HS-5 (cell line): ENCODE measurements around the gene NRCAM.

ENCODE experiments used
- DNase-seq: peaks from one replicate; pipeline ENCODE4 v3.0.0-alpha.2; 2012; ENCODE audit warnings: low read depth

The NRCAM gene

DNA sequence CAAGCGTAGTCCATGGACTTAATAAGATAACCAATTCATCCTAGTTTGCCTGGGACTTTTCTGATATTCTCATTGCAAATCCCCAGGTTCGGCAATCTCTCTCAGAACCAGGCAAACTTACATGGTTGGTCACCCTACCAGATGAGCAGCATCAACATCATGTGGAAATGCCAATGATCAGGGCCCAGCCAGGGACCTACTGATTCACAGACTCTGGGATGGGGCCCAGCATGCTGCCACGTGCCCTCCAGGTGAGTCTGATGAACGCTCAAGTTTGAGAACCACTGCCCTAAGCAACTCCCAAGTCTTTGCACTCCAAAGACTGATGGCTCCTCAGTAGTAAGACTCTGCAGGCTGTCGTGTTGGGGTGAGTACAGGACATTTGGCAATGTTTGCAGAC lies 328.8 kb downstream of the NRCAM start:
- no peak for DNase-seq

DNA sequence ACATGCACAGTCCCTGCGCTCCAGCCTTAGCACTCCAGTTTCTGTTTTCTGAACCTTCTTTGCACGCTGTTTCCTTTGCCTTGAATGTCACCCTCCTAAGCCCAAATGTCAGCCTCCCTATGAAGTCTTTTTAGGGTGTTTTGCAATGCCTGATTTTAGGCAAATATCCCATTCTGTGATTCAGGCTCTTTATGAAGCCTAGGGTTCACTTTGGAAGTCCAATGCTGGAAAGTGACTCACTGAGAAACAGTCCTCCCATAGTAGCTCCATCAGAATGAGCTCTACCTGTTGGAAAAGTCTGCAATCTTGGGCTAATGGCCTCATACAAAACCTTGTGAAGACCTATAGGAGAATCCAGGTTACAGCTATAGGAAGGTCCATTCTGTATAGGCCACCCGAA lies 331.4 kb downstream of the NRCAM start:
- no peak for DNase-seq

DNA sequence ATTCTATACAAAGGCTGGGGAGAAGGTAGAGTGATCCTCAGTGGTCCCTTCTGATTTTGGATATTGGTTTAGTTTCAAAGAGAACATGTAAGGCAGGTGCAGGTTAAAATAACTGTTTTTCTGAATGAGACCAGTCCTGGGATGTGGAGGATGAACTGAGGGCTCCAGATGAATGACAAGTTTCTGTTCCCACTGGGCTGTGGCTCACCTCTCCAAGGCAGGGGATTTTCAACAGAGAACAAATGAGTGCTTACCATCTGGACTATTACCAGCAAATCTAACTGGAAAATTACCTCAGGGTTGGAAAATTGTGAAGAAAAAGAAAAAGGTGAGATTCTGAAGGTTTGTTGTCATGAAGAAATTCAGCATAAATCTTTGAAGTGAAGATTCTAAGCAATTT lies 334.1 kb downstream of the NRCAM start:
- DNase-seq: no peak

DNA sequence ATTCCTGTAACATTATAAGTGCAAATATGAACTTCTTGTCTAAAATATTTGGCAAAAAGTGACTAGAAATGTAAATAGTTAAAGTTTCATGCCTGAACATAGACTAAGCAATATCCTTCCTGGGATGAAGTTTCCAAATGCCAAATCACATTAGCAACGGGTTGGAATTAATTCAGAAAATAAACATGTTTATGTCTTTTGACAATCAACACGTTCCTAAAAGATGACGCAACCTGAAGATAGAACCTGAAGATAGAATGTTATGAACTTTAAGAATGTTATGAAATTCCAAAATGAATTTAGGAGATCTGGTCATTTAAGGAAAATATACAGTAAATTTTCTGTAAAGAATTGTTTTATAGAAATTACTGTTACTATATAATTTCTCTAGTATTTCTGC lies 335.3 kb downstream of the NRCAM start:
- no peak for DNase-seq

DNA sequence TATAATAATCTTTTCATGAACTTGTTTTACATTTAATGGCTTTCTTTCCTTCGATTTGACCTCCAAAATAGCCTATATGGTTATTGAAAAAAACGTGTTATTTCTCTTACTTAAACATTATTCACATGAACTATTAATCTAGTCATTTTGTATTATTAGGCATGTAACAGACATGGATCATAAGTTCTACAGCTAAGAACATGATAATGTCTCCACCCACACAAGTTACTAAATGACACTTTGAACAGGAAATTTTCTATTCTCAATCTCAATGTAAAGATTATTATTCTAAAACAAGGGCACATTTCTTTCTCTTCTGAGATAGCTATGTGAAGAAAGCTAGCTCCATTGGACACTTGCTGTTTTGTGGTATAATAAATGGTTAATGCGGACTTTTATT lies 336.0 kb downstream of the NRCAM start:
- DNase-seq: no peak

DNA sequence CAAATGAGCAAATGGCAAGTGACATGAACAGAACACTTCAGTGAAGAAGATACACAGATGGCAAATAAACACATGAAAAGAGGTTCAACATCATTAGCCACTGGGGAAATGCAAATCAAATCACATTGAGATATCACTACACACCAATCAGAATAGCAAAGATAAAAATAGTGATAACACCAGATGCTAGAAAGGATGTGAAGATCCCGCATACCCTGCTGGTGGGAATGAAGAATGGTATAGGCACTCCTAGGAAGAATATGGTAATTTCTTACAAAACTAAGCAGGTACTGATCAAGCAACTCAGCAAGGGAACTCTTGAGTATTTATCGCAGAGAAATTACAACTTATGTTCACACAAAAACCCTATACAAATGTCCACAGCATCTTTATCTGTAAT lies 337.3 kb downstream of the NRCAM start:
- DNase-seq: no peak

DNA sequence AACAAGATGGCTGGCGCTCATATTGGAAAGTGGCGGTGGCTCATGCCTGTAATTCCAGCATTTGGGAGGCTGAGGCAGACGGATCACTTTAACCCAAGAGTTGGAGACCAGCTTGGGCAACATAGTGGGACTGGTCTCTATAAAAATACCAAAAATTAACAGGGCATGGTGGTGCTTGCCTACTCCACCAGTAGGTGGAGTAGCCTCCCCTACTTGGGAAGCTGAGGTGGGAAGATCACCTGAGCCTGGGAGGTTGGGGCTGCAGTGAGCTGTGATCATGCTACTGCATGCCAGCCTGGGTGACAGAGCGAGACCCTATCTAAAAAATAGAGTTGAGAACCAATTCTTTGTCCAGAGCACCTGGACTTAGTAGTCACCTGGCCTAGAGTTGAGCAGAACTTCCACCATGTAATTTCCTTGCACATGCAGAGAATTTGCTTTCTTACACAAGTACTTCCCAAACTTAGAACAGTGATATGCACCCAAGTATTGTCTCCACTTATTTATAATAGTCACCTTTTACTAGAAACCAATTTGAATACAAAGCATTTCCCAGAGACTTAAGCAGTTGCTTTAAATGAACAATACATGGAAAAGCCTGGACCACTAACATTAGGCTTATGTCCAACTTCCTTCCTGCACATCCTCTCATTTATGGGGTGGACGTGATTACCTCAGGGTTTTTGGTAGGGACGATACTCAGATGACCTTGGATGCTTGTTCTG lies 342.0 kb downstream of the NRCAM start:
- no peak for DNase-seq

DNA sequence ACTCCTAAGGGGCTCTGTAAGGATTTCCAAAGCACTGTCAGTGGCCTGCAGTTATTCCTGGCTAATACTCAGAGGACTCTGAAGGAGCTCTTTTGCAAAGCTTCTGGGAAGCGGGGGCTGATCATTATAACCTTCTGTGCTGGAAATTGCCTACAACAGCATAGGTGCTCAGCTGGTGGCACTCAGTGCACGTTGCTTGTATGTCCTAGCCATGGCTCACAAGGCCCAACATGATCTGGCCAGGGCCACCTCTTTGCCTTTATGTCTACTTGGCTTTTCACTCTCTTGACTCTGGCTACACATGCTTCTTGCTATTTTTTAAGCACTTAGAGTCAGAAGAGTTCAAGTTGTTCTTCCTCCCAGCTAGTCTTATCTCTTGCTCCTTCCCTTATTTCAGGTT lies 343.6 kb downstream of the NRCAM start:
- DNase-seq: no peak

DNA sequence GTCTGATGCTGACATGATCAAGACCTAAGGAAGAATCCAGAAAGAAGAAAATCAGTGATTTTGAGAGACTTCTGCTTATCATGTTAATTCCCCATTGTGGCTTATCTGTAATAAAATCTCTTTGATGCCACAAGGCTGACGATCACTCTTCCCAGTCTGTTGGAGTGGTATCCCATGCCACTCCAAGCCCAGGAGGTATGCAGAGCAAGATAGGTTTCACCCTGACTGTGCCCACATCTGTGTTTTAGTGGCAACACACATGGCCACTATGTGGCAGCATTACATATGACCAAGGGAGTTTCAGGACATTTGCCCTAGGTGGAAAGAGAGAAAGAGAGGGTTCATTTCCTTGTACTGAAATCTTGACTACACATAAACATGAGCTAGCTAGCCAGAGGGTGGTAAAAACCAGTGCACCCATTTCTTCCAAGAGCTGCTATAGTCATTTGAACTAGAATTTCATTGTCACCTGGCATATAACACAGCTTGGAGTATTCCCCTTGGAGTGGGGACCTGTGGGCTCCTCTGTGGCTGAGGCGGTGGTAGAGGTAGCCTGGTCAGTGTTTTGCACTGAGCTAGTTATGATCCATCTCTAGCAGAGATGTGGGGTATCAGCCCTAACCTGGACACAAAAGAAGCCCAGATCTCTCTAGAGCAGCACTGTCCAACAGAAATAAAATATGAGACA lies 346.9 kb downstream of the NRCAM start:
- DNase-seq: no peak

DNA sequence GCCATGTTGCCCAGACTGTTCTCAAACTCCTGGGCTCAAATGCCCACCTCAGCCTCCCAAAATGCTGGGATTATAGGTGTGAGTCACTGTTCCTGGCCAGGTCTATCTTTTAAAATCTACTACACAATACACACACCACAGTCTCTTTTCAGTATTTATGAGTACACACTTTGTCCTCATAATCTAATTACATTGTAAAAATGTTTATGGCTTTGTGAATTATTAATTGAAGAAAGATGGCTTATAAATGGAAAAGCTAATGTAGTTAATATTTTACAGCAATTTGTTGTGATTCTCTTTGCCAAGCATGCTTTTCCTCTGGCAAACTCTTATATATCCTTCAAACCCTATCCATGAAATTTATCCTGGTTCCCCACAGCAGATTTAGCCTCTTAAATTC lies 348.1 kb downstream of the NRCAM start:
- DNase-seq: no peak

DNA sequence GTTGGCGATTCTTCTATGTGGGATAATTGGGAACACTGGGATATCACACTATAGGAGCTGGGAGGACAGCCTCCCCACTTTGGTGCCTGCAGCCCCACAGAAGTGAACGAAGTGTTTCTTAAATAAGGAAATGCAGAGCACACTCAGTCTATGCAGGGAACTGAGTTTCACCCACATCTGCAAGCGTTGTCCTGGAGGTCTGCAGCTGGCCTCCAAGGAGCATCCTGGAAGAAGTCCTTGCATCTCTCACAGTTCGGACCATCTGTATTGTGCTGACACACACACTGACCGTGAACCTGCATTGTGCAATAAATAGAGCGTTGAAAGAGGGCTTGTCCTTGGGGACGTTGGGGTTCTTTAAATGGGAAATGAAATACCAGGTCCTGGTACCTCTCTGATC lies 351.9 kb downstream of the NRCAM start:
- no peak for DNase-seq

DNA sequence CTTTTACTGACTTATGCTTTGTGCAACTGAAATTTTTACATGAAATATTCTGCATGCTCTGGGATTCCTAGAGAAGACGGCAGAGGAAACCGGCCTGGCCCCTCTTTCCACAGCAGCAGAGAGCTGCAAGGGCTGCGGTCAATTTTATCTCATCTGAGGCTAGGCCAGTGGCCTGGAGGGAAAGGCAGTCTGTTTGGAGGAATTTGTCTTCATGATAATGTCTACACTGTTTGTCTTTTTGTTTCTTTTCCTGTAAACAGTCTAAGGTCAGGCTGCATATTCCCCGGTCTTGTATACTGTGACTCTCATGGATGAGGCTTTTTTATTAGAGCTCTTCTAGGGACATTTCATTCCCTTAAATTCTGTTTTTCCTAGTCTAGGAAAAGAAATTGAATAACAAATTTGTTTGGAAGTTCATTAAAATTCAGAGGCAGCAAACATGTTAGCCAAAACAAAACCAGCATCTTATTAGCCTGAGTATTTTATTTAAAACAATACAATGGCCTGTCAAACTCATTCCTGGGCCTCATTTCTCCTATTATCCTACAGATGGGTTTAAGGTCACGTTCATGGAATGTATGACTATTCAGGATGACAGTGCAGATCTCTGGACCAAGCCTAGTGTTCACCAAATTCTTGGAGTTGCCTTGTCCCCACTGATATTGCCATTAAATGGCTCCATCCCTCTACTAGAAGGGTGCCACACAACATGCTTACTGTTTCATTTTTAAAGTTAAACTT lies 352.5 kb downstream of the NRCAM start:
- DNase-seq: no peak

DNA sequence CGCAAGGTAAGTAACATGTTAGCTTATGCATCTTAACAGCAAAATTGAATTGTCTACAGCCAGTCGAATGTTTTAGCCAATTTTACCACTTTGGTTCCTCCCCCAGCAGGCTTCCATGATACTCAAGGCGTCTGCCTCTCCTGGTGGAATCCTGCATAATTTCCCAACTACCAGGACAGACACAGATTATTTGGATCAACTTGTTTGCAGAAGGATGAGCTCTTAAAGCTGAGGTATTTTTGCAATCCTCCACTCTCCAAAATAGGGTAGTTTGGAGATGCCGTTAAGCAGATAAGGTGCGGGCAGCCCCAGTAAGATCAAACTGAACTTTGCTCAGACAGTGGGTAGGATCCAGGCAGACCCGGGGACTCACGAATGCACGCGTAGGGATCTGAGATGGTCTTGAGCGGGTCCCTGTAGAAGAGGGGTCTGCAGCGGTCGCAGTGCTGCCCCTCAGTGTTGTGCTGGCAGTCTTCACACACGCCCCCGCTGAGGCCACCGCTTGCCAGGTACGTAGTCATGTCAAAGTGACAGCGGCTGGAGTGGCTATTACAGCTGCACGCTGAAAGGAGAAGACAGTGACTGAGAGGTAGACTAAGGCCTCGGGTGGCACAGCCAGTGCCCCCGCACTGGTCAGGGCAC lies 353.4 kb downstream of the NRCAM start:
- no peak for DNase-seq

DNA sequence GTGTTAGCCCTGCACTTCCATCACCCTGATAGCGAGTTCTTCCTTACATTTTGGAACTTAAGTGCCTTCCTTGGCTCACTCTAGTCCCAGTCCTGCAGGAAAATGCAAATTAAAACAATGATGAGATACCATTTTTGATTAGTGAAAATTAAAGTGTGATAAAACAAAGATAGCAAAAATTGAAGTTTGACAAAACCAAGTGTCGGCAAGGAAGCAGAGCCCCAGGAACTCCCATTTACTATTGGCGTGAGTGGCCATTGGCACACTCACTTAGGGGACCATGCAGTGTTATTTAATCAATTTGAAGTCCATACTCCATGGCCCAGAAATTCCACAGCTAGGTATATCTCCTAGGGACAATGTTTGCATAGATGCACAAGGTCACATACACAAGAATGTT lies 354.5 kb downstream of the NRCAM start:
- no peak for DNase-seq

DNA sequence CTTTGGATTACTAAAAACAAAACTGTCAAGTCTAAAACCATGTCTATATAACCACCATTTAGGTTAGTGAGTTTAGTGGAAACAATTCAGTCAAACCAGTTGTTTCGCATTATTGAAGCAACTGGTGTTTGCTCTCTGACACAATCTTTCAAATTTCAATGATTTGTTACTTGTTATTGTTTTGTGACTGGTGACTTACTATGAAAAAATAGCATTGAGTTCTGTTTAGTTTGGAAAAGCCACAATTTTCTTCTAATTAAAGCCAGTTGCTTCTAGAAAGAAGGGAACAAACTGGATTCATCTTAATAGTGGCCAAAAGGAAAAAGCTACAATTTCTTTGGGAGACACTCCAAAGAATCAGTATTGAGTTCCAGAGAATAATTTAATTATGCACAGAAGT lies 356.5 kb downstream of the NRCAM start:
- no peak for DNase-seq

DNA sequence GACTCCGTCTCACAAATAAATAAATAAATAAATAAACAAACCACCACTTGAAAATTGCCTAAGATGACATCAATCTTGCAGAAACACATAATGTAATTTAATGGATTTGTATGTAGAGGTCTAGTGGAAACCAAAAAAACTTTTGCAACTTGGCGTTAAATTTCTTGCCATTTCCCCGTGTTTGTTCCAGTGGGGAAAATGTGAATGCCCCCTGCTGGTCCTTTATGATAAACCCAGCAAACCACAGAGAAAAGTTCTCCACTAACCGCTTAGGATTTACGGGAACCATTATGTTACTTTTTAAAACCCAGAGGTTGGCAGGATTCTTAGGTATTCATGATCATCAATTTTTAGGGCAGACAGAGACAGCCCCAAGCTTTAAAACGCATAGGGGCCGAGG lies 358.5 kb downstream of the NRCAM start:
- no peak for DNase-seq
